Measurements from ENCODE around the gene STK32C. TPM values are rescaled to one million over a fixed set of nuclear protein-coding genes. Genes with fewer than 3 reads are reported as not detected.
"Not testable (repeated sequence)": the region's sequence is repeated elsewhere in the genome, so short reads cannot be mapped to it uniquely, and the experiment has no call there.

STK32C gene
- total and polyA plus RNA-seq, 12 donors = 2.7 to 8.9 (median 5.7) TPM

- no peak for DNase-seq
- 83 to 87% methylated on average over 17 of the region's 17 CpGs for WGBS, 2 donors
- no peak for ATAC-seq
- H3K27me3 ChIP-seq = no peaks in the 10 kb centered on the region
- H3K9me3 ChIP-seq = no peaks in the 10 kb centered on the region
- peaks cover 0 to 11% (median 0%) of the 10 kb centered on the region in 9 donors for H3K36me3 ChIP-seq
- no peak overlapping the region for H3K4me3 ChIP-seq
- peak overlapping the region in 1 of 10 donors; percentile 30 for H3K27ac ChIP-seq
- intact Hi-C loops (cut with DNase I) = no loop called here
- peaks cover 10 to 24% (median 20%) of the 10 kb centered on the region in 9 donors for H3K4me1 ChIP-seq
- peak in 1 of 9 donors; percentile 2 for TF ChIP-seq CTCF (IDR thresholded peaks at IDR 0.05)
Observed at GRCh38 chr10:132163826-132164515, 143.8 kb downstream of the STK32C start.

GRCh38 chr10:132163278-132163765 is 144.4 kb downstream of the STK32C start:
- DNase-seq = peak in 1 of 2 donors; percentile 36
- peaks cover 10 to 24% (median 20%) of the 10 kb centered on the region in 9 donors for H3K4me1 ChIP-seq
- peak overlapping the region in 5 of 10 donors; percentile 21 to 52 (median 30) for H3K27ac ChIP-seq
- intact Hi-C loops (cut with DNase I) = no loop called here
- 44 to 55% methylated on average over 12 to 16 of the region's 16 CpGs for WGBS, 2 donors
- H3K9me3 ChIP-seq = no peaks in the 10 kb centered on the region
- peak; percentile 9 to 70 (median 60) for ATAC-seq
- H3K4me3 ChIP-seq = peak overlapping the region in 5 of 10 donors; percentile 8 to 25 (median 15)
- peak in 7 of 9 donors; percentile 8 to 42 (median 31) for TF ChIP-seq CTCF (IDR thresholded peaks at IDR 0.05)
- no peaks in the 10 kb centered on the region for H3K27me3 ChIP-seq
- peaks cover 0 to 4% (median 0%) of the 10 kb centered on the region in 9 donors for H3K36me3 ChIP-seq

- Histone ChIP-seq H3K9me3 (no peaks in the 10 kb centered on the region), H3K27me3 (no peaks in the 10 kb centered on the region), H3K27ac (peak overlapping the region in 5 of 10 donors; percentile 21 to 52 (median 30)), H3K36me3 (no peaks in the 10 kb centered on the region), H3K4me3 (peak overlapping the region in 5 of 10 donors; percentile 8 to 25 (median 15)), H3K4me1 (peaks cover 10 to 24% (median 20%) of the 10 kb centered on the region in 9 donors)
- peak; percentile 41 to 88 (median 82) for ATAC-seq
- WGBS, 2 donors = 42 to 44% methylated on average over 10 of the region's 10 CpGs
- DNase-seq = peak; percentile 58 to 63
- intact Hi-C loops (cut with DNase I) = no loop called here
- TF ChIP-seq CTCF (IDR thresholded peaks at IDR 0.05) = no peak
Observed at GRCh38 chr10:132162590-132163277, 145.0 kb downstream of the STK32C start.

- intact Hi-C loops (cut with DNase I) = no loop called here
- peak overlapping the region in 3 of 10 donors; percentile 26 to 52 (median 28) for H3K27ac ChIP-seq
- H3K27me3 ChIP-seq = no peaks in the 10 kb centered on the region
- TF ChIP-seq CTCF (IDR thresholded peaks at IDR 0.05) = no peak
- ATAC-seq = peak in 7 of 8 donors; percentile 22 to 80 (median 62)
- H3K9me3 ChIP-seq = no peaks in the 10 kb centered on the region
- H3K4me1 ChIP-seq = peaks cover 10 to 24% (median 20%) of the 10 kb centered on the region in 9 donors
- no peak for DNase-seq
- 21 to 28% methylated on average over 12 of the region's 12 CpGs for WGBS, 2 donors
- H3K36me3 ChIP-seq = no peaks in the 10 kb centered on the region
- no peak overlapping the region for H3K4me3 ChIP-seq
Observed at GRCh38 chr10:132162021-132162531, 145.7 kb downstream of the STK32C start.

- H3K9me3 ChIP-seq; H3K27ac ChIP-seq; intact Hi-C loops (cut with DNase I); H3K27me3 ChIP-seq; ATAC-seq; DNase-seq; H3K4me3 ChIP-seq; H3K36me3 ChIP-seq: not testable (repeated sequence)
- peaks cover 10 to 24% (median 20%) of the 10 kb centered on the region in 9 donors for H3K4me1 ChIP-seq
- WGBS, 2 donors = 67 to 82% methylated on average over 2 to 3 of the region's 4 CpGs
Observed at GRCh38 chr10:132160834-132161622, 146.7 kb downstream of the STK32C start.

GRCh38 chr10:132160231-132160630 is 147.5 kb downstream of the STK32C start:
- H3K27me3 ChIP-seq; H3K36me3 ChIP-seq; intact Hi-C loops (cut with DNase I); H3K27ac ChIP-seq; ATAC-seq; DNase-seq; H3K9me3 ChIP-seq; H3K4me3 ChIP-seq: not testable (repeated sequence)
- peaks cover 10 to 24% (median 20%) of the 10 kb centered on the region in 9 donors for H3K4me1 ChIP-seq

All from heart right ventricle (tissue), 16 donors.